ENCODE results near the gene RAB1A.

Gene RAB1A

GRCh38 chr2:65057391-65058052 is 72.4 kb downstream of the RAB1A start:
- DNase-seq = peak in 1 of 2 experiments; percentile 48

GRCh38 chr2:65057054-65057375 is 72.9 kb downstream of the RAB1A start:
- DNase-seq = no peak

- peak; percentile 97 to 98 for DNase-seq
These were observed 73.5 kb downstream of the RAB1A start, which contains the start of gene CEP68 for GRCh38 chr2:65056215-65057053. Gene CEP68 (plus strand): TSS chr2:65056416. CDS start chr2:65069445, 13,029 bp downstream.

- DNase-seq = peak; percentile 65 to 71
These were observed 74.3 kb downstream of the RAB1A start for GRCh38 chr2:65055422-65056214.

- DNase-seq = no peak
These were observed 75.0 kb downstream of the RAB1A start for GRCh38 chr2:65054749-65055421.

GRCh38 chr2:65053199-65053598 is 76.7 kb downstream of the RAB1A start:
- no peak for DNase-seq

- DNase-seq = no peak
These were observed 79.0 kb downstream of the RAB1A start for GRCh38 chr2:65050931-65051330.

GRCh38 chr2:65049010-65049639 is 80.8 kb downstream of the RAB1A start:
- peak in 1 of 2 experiments; percentile 27 for DNase-seq

GRCh38 chr2:65046633-65047407 is 83.1 kb downstream of the RAB1A start:
- DNase-seq = no peak

GRCh38 chr2:65045651-65046050 is 84.3 kb downstream of the RAB1A start:
- no peak for DNase-seq

- no peak for DNase-seq
These were observed 85.7 kb downstream of the RAB1A start for GRCh38 chr2:65044097-65044735.

- no peak for DNase-seq
These were observed 86.9 kb downstream of the RAB1A start for GRCh38 chr2:65043001-65043400.

GRCh38 chr2:65040400-65041261 is 89.3 kb downstream of the RAB1A start:
- peak; percentile 77 to 81 for DNase-seq

- DNase-seq = no peak
These were observed 90.3 kb downstream of the RAB1A start for GRCh38 chr2:65039640-65040039.

- DNase-seq = no peak
These were observed 92.7 kb downstream of the RAB1A start for GRCh38 chr2:65037178-65037577.
